ENCODE measurements around the gene LRRC74A.

The LRRC74A gene

DNA sequence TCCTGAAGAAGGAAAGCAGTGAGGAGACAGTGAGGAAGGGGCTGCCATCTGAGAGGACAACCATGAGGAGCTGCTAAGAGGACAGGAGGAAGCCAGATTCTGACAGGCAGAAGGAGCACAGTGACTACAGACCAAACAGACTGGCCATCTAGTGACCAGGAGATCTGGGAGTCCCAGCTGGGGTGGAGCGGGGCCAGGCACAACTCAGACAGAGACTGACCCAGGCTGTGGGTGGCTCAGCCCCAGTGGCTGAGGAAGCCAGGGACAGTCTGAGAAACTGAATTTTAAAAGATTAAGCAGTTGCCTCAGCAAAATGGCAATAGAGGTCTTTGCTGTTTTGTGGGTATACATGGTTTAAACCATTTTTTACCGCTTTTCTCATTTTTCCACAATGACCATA lies 28.9 kb downstream of the LRRC74A start:
- no peak for DNase-seq

DNA sequence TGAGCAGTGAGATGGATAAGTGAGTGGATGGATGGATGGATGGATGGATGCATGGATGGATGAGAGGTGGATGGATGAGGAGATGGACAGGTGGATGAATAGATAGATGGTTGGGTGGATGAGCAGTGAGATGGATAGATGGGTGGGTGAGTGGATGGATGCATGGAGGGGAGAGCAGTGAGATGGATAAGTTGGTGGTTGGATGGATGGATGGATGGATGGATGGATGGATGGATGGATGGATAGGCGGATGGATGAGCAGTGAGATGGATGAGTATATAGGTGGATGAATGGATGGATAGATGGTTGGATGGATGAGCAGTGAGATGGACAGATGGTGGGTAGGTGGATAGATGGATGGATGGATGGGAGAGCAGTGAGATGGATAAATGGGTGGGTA lies 30.6 kb downstream of the LRRC74A start:
- no peak for DNase-seq

DNA sequence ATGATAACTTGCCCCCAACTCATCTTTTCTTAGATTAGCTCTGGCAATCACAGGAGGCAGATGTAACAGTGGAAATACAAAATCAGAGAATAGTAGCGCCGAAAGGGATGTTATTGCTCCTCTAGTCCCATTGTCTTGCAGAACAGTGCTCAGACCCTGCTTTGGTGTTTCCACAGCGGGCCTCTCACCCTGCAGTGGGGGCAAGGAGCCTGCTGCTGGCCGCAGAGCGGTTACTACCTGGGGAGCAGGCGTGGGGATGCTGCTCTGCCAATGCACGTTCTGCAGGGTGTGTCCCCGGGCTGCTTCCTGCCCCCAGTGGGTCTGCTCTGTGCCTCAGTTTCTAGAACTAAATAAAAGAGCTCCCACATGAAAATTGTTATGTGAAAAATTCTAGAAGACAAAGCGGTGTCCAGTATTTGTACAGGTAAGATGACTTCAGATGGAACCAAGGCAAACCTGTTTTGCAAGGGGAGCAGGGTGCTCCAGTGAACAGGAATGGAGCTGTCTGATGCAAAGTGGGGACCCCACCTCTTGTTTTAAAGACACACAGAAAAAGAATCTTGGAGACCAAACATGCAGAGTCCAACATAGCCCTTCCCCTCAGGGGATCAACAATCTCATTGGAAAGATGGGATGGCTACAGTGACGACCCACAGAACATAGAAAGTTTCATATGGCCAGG lies 35.5 kb downstream of the LRRC74A start:
- no peak for DNase-seq

DNA sequence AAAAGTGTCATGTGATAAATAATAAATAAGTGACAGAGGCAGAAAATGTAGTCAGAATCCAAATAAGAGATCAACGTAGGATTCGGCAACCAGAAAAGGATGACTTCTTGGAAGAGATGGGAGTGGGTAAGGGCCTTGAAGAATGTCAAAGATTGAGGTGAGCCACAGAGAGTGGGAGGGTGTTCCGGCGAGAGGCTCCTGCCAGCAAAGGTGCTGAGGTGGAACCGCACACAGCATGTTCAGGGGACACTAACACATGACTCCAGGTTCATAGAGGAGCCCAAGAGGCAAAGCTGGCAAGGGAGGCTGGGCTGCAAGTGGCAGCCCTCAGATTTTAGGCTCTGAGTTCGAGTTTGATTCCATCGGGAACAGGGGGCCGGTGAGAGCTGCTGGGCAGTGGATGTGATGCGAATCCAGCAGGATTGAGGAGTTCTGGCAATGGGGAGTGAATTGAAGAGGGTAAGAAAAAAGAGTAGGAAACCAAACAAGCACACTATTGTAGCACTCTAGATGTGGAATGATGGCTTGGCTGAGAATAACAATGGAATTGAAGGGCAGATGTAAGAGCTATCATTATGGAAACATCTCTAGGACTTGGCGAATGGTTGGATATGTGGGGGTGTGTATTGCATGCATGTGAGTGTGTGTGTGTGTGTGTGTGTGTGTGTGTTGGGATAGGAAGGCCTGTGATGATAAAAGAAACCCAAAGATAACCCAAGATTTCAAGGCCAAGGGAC lies 36.5 kb downstream of the LRRC74A start:
- DNase-seq, result no peak

DNA sequence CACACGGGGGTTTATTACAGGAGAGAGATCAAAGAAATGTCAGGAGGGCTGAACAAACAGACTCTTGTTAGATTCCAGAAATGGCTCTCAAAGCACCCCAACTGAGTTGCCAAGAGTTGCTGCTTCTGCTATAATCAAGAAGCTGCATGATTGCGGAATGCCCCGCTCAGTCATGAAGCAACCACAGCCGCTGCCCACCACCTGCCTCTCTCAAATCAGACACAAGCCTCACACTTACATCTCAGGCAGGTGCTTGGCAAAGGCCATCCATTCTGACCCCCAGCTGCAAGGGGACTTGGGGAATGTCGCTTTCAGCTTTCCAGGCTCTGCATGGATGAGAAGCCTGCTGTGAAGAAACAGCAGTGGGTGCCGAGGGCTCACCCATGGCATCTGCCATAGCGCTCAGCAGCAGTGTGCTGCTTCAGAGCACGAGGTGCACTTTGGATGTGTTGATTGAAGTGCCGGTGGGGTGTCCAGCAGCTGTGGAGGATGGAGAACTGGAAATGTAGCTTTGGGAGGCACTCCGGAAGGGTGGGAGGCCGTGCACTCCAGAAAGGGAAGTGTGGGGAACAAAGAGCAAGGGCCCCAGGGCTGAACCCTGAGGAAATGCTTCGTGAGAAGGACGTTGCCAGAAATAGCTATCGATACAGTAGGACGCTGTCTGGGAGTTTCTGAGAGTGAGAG lies 37.7 kb downstream of the LRRC74A start:
- DNase-seq, result peak; percentile 87 to 89 (median 88)

DNA sequence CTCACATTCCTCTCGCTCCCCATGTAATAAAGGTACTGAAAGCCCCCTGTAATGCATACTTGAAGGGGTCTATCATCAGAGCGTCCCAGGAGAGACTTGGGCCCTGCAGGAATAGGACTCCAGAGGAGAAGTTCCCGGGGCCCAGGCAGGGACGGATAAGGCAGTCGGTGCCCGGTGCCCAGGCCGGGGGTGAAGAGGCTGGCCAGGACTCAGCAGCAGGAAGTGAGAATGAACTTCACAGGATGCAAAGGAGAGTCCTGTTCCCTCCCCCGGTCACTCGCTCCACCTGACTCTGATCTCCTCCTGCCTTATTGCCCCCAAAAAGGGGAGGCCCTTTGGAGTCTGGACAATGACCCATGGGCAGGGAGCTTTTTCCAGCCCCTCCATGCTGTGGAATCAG lies 40.2 kb downstream of the LRRC74A start:
- peak in 1 of 3 donors; percentile 48 for DNase-seq

DNA sequence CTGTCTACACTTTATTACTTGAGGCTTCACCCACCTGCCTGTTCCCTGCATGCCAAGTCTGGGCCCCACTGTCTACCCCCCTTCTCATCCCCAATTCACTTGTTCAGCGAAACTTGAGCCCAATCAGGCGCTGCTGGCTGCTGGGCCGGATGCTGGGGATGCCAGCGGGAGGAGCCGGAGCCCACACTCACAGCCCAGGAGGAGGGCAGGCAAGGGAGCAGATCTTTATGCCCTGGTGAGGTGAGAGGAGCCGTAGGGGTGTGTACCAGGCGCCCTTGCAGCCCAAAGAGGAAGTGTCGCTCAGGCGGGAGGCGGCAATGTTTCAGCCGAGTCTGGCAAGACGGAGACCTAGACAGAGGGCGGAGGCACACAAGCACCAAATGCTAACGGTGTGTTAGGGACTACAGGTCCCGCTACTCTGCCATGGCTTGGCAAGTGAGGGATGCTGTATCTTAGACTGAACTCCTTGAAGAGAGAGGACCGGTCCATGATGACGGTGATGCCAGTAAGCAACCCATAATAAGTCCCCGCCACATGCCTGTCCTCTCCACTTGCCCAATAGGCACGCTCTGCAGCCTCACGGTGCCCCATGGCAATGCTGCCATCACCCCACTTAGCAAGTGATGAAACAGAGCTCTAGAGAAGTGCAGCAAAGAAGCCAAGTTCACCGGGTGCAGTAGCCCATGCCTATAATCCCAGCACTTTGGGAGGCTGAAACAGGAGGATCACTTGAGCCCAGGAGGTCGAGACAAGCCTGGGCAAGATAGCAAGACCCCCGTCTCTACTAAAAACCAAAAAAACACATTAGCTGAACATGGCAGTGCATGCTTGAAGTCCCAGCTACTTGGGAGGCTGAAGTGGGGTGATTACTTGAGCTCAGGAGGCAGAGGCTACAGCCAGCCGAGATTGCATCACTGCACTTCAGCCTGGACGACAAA lies 41.6 kb downstream of the LRRC74A start:
- DNase-seq, result peak; percentile 72 to 77 (median 74)

DNA sequence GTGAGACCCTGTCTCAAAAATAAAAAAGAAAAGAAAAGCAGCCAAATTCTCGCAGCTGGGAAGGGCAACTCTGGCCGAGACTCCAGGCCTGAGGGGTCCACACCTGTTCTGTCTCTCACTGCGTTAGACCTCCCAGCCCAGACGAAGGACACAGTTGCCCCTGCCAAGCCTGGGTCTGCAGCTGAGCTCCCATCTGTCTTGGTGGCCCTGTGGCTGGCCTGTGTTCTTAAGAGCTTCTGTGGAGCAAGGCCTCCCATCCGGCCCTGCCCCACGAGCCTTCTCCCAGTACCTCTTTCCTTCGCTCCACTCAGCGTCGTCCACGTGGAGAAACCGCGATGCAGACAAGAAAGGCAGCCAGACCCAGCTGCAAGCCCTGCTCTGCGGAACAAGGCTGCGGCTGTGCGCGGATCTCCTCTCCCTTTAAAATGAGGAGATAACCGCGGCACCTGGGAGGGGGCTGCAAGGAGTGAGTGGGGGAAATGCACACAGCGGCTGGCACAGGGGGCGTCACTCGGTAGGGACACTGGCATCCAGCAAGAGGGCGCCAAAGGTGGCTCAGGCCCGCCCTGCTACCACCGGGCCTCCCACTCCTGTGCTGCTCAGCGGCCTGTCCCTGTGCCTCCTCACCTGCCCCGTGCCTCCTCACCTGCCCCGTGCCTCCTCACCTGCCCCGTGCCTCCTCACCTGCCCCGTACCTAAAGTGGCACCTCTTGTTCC lies 42.4 kb downstream of the LRRC74A start:
- DNase-seq, result no peak

DNA sequence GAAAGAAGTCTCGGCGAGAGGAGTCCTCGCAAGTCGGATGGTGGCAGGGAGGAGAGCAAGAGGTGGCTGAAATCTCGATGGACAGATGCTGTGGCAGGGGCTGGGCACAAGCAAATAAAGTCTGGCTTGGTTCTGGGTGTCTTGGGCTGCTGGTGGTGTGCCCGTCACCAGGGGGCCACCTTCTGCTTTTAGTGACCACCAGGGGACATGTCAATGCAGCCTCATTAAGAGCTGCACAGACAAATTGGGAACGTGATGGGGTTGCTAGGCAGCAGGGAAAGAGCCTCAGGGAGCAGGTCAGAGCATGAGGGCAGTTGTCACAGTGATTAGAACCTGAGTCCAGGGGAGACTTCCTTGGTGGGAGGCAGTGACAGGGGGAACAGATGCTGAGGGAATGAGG lies 44.0 kb downstream of the LRRC74A start:
- DNase-seq, result peak in 1 of 3 donors; percentile 35

DNA sequence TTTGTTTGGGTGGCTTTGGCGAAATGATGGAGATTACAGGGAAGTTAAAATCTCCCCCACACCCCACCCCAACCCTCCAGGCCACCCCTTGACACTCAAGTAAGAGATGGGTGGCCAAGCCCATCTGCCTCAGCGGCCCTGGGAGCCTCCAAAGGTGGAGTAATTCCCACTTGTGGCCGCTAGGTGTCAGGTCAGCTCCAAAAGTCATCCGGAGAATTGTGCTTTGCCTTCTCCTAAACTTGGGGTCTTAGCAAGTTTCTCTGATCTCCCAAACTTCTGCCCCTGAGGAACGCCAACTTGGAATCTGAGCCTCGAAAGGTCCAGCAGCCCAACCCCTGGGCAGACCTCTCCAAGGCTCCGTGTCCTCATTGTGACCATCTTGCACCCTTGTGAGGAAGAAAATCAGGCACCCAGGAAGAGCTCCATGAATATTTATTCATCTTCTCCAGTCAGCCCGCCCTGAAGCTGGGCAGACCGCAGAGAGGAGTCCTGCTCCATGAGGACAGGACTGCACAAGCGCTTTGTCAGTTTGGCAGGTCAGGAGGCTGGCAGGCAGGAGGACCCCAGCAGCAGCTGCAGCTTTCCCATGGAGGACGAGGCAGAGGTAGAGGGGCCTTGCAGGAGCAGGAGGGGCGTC lies 46.7 kb downstream of the LRRC74A start:
- peak; percentile 67 to 77 (median 77) for DNase-seq

DNA sequence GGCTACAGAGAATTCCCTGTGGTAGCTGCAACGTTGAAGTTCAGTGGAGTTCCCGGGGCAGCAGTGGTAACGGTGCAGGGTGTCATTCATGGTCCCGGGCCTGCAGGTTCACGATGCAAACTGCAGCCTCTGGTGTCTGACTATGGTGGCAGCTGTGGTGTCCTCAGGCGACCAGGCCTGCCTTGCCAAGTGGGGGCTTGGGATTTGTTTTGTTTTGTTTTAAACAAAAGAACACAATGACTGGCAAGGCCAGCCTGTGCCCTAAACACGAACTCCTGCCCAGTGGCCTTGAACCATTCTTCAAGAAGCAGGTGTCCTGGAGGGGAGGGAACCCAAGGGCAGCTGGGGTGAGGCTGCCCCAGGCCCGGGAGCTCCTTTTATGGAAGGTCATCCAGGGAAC lies 48.5 kb downstream of the LRRC74A start:
- no peak for DNase-seq

DNA sequence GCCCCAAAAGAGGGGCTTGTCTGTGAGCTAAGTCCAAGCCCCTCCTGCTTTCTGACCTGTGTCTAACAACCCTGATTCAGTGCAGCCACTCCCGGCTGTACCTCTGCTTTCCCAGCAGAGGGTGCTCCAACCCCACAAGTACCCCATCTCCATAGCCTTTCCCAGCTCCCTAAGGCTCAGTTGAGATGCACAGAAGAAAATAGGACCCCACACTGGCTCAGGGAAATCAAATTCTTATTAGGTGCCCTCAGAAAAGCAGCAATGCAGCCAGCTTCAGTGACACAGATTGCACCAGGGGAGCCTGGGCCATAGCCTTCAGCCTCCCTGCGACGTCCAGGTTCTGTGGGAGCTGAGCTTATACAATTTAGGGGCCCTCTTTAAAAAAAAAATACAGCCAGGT lies 49.9 kb downstream of the LRRC74A start:
- peak; percentile 65 to 81 (median 80) for DNase-seq

DNA sequence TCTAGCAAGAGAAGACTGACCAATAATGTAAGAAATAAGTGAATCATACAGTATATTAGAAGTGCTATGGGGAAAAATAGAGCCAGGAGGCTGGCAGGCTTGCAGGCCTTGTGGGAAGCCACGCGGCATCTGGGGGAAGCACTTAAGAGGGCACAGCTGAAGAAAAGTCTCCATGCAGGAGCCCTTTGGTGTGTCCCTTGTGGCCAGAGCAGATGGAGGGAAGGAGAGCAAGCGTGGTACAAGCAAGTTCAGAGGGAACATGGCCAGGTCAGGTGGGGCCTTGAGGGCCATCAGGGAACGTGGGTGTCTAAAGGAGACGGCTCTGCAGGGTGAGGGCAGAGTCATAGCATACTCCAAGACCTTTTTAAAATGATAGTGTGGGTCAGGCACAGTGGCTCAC lies 51.7 kb downstream of the LRRC74A start:
- DNase-seq, result peak in 1 of 3 donors; percentile 20

DNA sequence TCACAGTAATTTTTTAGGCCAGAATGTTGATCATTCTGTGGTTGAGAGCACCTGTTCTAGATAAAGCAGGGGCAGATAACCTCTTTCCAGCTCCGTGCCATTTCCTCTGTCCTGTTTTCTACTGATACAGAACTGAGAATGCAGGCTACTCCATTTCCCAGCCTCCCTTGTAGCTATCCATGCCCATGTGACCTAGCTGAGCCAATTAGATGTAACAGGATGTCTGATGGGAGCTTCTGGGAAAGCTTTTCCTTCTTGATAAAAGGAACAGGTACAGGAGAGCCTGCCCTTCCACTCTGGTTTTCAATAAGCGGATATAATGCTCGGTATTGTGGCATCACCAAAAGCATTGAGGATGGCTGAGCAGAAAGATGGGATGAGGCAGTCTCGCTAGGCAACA lies 54.2 kb downstream of the LRRC74A start:
- DNase-seq, result no peak

DNA sequence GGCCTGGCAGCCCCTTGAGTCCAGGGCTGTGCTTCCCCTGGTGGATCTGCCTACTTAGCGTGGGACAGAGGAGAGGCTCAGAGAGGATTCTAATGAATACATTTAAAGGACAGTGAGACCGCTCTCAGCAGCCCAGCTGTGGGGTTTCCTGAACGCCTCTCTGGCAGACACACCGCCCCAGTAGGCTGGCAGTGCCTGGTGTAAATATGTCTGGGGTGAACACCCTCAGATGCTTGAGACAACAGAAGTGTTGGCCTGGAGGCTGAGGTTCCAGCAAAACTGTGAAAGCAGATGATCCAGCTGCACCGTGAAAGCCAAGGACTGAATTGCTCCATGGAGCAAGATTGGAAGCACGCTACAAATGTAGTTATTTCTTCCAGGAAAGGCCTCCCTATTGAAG lies 55.1 kb downstream of the LRRC74A start:
- DNase-seq, result no peak

DNA sequence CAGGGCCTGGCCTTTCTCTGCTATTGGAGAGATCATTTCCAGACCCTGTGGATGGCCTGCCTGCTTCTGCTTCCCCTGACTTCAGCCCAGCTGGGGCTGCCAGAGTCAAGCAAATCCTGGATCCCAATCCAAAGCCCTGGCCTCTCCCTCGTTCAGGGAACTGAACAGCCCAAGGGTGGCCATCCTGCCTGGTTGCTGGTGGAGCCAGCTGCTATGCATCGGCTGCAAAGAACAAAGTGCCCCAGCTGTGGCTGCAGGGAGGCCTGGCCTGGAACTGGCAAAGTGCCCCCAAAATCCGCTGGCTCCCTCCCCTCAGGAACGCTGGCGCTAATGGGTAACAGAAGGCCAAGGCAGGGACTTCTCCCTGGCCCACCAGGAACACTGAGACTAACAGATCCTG lies 56.4 kb downstream of the LRRC74A start:
- no peak for DNase-seq

DNA sequence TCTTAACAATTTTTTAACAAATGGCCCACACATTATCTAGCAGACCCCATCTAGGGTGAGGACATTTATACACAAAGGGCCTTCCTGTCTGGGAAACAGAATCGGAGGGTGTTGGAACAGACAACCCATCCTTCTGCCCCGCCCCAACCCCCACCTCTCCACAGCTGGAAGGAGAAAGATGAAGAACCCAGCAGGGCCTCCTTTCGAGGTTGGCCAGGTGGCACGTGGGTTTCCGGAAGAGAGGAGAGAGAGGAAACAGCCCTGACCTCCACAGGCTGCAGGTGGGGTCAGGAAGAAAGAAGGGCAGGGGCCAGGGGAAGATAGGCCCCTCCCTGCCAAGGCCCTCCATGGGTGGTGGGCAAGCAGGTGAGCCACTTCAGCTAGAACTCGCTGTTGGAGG lies 57.2 kb downstream of the LRRC74A start:
- no peak for DNase-seq

DNA sequence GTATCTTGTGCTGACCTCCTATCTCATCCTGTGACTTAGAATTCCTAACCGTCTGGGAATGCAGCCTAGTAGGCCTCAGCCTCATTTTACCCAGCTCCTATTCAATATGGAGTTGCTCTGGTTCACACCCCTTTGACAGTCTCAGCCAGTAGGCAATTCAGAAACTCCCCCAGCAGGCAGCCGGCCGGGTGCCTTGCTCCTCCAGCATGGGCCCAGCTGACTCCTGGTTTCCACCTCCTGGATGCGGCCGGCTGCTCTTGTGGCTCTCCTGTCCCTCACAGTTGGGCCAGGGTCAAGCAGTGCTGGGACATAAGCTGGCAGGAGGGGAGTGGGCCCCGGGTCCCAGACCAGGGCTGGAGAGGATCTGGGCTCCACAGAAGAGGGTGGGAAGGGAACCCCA lies 58.2 kb downstream of the LRRC74A start:
- no peak for DNase-seq

DNA sequence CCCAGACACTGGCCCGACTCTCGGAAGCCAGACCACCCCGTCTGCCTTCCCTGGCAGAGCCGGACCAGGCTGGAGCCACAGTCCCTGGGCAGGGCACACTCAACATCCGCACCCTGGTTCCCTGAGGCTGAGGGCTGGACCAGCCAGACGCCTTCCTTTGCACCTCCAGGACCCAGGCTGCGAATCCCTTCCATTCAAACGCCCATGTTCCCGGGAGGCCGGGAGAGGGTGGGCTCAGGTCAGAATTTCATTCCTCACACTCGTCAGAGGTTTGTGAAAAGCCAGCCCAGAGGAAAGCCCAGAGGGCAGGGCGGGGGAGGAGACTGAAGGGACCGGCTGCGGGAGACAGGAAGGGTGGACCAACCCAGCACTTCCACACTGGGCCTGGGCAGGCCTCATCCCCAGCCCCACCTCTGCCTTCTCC lies 58.7 kb downstream of the LRRC74A start:
- no peak for DNase-seq

DNA sequence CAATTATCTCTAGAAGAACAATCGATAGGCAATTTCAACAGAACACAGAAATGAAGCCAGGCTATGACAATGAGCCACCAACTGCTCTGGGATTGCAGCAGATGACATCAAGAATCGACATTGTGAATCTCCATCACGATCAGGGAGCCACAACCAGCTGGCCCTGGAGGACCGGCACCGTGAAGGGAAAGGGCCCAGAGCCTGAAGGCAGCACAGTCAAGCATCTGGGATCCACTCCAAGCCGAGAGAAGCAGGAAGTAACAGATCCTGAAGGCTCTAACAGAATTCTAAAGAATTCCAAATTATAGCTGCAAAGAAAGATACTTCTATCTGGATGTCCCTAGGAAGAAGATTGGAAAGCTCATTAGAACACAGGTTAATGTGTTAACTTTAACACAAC lies 61.0 kb downstream of the LRRC74A start:
- no peak for DNase-seq

DNA sequence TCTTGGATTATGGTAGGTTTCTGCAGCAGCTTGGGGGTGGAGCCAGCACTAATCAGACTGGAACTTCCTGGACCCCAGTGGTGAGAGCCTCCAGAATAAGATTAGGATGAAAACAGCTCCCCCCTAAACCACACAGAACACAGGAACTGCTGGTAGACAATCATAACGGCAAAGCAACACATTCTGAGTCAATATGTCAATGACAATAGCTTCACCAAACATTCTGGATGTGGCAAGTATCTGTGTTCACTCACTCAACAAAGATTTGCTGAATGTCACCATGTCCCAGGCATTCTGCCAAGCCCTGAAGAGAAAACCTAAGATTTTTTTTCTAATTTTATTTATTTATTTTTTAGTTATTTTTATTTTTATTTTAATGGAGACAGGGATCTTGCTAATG lies 65.2 kb downstream of the LRRC74A start:
- no peak for DNase-seq

DNA sequence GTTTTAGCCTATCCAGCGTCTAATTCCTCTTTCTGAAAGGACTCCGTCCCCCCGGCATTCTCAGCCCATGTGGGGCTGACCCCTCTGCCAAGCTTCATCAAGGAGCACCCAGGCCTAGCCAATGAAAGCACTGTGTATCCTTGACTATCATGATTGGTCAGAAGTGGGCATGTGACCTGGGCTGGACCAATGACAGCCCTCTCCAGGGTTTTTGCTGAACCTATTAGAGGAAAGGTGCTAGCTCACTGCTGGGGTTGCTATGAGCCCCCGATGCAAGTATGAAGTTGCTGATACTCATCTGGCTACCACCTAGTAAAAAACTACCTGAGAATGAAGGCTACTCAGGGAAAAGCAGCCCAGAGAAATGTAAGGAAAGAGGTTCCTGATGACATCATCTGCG lies 68.1 kb downstream of the LRRC74A start:
- DNase-seq, result no peak
